Measurements from ENCODE around the gene MRPS7. TPM values are rescaled to one million over a fixed set of nuclear protein-coding genes. Genes with fewer than 3 reads are reported as not detected.

Gene MRPS7
- total and polyA plus RNA-seq, 10 of the 15 experiments (the other 5 are each of a cell fraction or from before 2014, with no cell fraction given), result 88.4 to 217 (median 109) TPM

- no peak for TF ChIP-seq TCF7 (IDR thresholded peaks at IDR 0.05; ENCODE audit: borderline replicate concordance)
- peak; percentile 49; the same call in 1 of the 2 replicates for TF ChIP-seq TCF12 (IDR thresholded peaks at IDR 0.05; ENCODE audit: low read depth, low read length)
- no peak for TF ChIP-seq ZNF384 (IDR thresholded peaks at IDR 0.05; ENCODE audit: borderline replicate concordance, low read depth, low read length)
- peak; percentile 76 to 85 for TF ChIP-seq IKZF2 (IDR thresholded peaks at IDR 0.05)
- no peak for TF ChIP-seq SMAD5 (IDR thresholded peaks at IDR 0.05; ENCODE audit: low read depth)
- TF ChIP-seq CHD2 (IDR thresholded peaks at IDR 0.05; ENCODE audit: borderline replicate concordance, low read depth, low read length), result peak; percentile 78; the same call in 1 of the 2 replicates
- no peak for TF ChIP-seq ZNF622 (IDR thresholded peaks at IDR 0.05)
- no peak for TF ChIP-seq RAD21 (IDR thresholded peaks at IDR 0.05; ENCODE audit: insufficient read depth, low read depth, low read length)
- TF ChIP-seq, protein P1, sequence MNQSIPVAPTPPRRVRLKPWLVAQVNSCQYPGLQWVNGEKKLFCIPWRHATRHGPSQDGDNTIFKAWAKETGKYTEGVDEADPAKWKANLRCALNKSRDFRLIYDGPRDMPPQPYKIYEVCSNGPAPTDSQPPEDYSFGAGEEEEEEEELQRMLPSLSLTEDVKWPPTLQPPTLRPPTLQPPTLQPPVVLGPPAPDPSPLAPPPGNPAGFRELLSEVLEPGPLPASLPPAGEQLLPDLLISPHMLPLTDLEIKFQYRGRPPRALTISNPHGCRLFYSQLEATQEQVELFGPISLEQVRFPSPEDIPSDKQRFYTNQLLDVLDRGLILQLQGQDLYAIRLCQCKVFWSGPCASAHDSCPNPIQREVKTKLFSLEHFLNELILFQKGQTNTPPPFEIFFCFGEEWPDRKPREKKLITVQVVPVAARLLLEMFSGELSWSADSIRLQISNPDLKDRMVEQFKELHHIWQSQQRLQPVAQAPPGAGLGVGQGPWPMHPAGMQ (IDR thresholded peaks at IDR 0.05; ENCODE audit: borderline replicate concordance), result no peak
- TF ChIP-seq ZSCAN29 (IDR thresholded peaks at IDR 0.05), result no peak
- 0 out of 2 replicates have a peak, but pooled peaks have one; percentile 54 for TF ChIP-seq RFX5 (IDR thresholded peaks at IDR 0.05; ENCODE audit: low read depth, low read length)
- TF ChIP-seq CEBPZ (IDR thresholded peaks at IDR 0.05; ENCODE audit: low read depth, low read length), result no peak
- TF ChIP-seq WRNIP1 (IDR thresholded peaks at IDR 0.05; ENCODE audit: borderline replicate concordance, low read depth, low read length), result no peak
- TF ChIP-seq, protein P2, sequence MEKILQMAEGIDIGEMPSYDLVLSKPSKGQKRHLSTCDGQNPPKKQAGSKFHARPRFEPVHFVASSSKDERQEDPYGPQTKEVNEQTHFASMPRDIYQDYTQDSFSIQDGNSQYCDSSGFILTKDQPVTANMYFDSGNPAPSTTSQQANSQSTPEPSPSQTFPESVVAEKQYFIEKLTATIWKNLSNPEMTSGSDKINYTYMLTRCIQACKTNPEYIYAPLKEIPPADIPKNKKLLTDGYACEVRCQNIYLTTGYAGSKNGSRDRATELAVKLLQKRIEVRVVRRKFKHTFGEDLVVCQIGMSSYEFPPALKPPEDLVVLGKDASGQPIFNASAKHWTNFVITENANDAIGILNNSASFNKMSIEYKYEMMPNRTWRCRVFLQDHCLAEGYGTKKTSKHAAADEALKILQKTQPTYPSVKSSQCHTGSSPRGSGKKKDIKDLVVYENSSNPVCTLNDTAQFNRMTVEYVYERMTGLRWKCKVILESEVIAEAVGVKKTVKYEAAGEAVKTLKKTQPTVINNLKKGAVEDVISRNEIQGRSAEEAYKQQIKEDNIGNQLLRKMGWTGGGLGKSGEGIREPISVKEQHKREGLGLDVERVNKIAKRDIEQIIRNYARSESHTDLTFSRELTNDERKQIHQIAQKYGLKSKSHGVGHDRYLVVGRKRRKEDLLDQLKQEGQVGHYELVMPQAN (conservative IDR thresholded peaks at IDR 0.05), result no peak
- TF ChIP-seq, protein P3, sequence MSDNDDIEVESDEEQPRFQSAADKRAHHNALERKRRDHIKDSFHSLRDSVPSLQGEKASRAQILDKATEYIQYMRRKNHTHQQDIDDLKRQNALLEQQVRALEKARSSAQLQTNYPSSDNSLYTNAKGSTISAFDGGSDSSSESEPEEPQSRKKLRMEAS (IDR thresholded peaks at IDR 0.05; ENCODE audit: low read depth, low read length), result no peak
- 0 out of 2 replicates have a peak, but pooled peaks have one; percentile 15 for TF ChIP-seq TBL1XR1 (IDR thresholded peaks at IDR 0.05; ENCODE audit: low read depth, low read length)
- no peak for TF ChIP-seq NR2F1 (conservative IDR thresholded peaks at IDR 0.05)
- TF ChIP-seq GATAD2B (conservative IDR thresholded peaks at IDR 0.05; ENCODE audit: low read depth), result no peak
- no peak for TF ChIP-seq RBBP5 (conservative IDR thresholded peaks at IDR 0.05)
- TF ChIP-seq, protein P4, sequence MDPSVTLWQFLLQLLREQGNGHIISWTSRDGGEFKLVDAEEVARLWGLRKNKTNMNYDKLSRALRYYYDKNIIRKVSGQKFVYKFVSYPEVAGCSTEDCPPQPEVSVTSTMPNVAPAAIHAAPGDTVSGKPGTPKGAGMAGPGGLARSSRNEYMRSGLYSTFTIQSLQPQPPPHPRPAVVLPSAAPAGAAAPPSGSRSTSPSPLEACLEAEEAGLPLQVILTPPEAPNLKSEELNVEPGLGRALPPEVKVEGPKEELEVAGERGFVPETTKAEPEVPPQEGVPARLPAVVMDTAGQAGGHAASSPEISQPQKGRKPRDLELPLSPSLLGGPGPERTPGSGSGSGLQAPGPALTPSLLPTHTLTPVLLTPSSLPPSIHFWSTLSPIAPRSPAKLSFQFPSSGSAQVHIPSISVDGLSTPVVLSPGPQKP (IDR thresholded peaks at IDR 0.05; ENCODE audit: low read depth, low read length), result no peak
- TF ChIP-seq E4F1 (IDR thresholded peaks at IDR 0.05; ENCODE audit: borderline replicate concordance, partially characterized antibody), result no peak
Observed at GRCh38 chr17:75250009-75250471, 11.6 kb upstream of the MRPS7 start (continued).
